NCI-H1092 (cell line): ENCODE data around the gene AGAP1.

ENCODE experiments used
- DNase-seq: peaks from one replicate; lab custom pipeline; 2025; lab: John Stamatoyannopoulos, UW

Gene AGAP1

GRCh38 chr2:236105955-236106607 is 612.2 kb downstream of the AGAP1 start:
- DNase-seq: no peak

GRCh38 chr2:236106761-236107160 is 612.9 kb downstream of the AGAP1 start:
- no peak for DNase-seq

GRCh38 chr2:236107536-236107935 is 613.7 kb downstream of the AGAP1 start:
- no peak for DNase-seq

- no peak for DNase-seq
Observed at GRCh38 chr2:236107942-236108625, 614.2 kb downstream of the AGAP1 start.

GRCh38 chr2:236109061-236109460 is 615.2 kb downstream of the AGAP1 start:
- no peak for DNase-seq

- DNase-seq: no peak
Observed at GRCh38 chr2:236109473-236109872, 615.6 kb downstream of the AGAP1 start.

GRCh38 chr2:236112466-236112865 is 618.6 kb downstream of the AGAP1 start:
- DNase-seq: no peak

GRCh38 chr2:236113425-236113824 is 619.6 kb downstream of the AGAP1 start:
- no peak for DNase-seq

- DNase-seq: no peak
Observed at GRCh38 chr2:236113948-236114347, 620.1 kb downstream of the AGAP1 start.

GRCh38 chr2:236114959-236115358 is 621.1 kb downstream of the AGAP1 start:
- DNase-seq: no peak

- DNase-seq: no peak
Observed at GRCh38 chr2:236117401-236117800, 623.6 kb downstream of the AGAP1 start.

GRCh38 chr2:236117861-236118269 is 624.0 kb downstream of the AGAP1 start:
- peak; percentile 11 for DNase-seq

- DNase-seq: no peak
Observed at GRCh38 chr2:236119003-236119402, 625.2 kb downstream of the AGAP1 start.

- no peak for DNase-seq
Observed at GRCh38 chr2:236119476-236119875, 625.6 kb downstream of the AGAP1 start.

- DNase-seq: peak; percentile 18
Observed at GRCh38 chr2:236120141-236120601, 626.3 kb downstream of the AGAP1 start.

GRCh38 chr2:236120829-236121228 is 627.0 kb downstream of the AGAP1 start:
- no peak for DNase-seq

- DNase-seq: no peak
Observed at GRCh38 chr2:236121546-236121945, 627.7 kb downstream of the AGAP1 start.

- DNase-seq: no peak
Observed at GRCh38 chr2:236122236-236122635, 628.4 kb downstream of the AGAP1 start.

GRCh38 chr2:236123716-236124115 is 629.9 kb downstream of the AGAP1 start:
- no peak for DNase-seq

- no peak for DNase-seq
Observed at GRCh38 chr2:236124182-236124893, 630.5 kb downstream of the AGAP1 start.

- DNase-seq: no peak
Observed at GRCh38 chr2:236125541-236125940, 631.7 kb downstream of the AGAP1 start.

- no peak for DNase-seq
Observed at GRCh38 chr2:236127010-236127409, 633.2 kb downstream of the AGAP1 start.

GRCh38 chr2:236128321-236128720 is 634.5 kb downstream of the AGAP1 start:
- DNase-seq: no peak
